GM20431 (cell line): Measurements from ENCODE around the gene BBX.

Experiments
- in situ Hi-C: fragments of 300-500 bp; cut with MseI, MboI; formaldehyde crosslinking; loops from one replicate; pipeline ENCODE4 v1.15.0; 2020; ENCODE audit warnings: low sequenced_read_pairs; ENCODE audit not compliant: unreplicated experiment

The BBX gene

GRCh38 chr3:107596639-107597038, 73.9 kb downstream of the BBX start:
- in situ Hi-C loops: no loop called here

- in situ Hi-C loops: no loop called here
Measured at GRCh38 chr3:107598926-107599771, 76.4 kb downstream of the BBX start.

- in situ Hi-C loops: no loop called here
Measured at GRCh38 chr3:107599772-107600145, 77.0 kb downstream of the BBX start.

GRCh38 chr3:107600780-107601179, 78.0 kb downstream of the BBX start:
- in situ Hi-C loops: no loop called here

GRCh38 chr3:107604057-107604822, 81.5 kb downstream of the BBX start:
- in situ Hi-C loops: no loop called here

- in situ Hi-C loops: no loop called here
Measured at GRCh38 chr3:107611775-107612469, 89.2 kb downstream of the BBX start.

- in situ Hi-C loops: no loop called here
Measured at GRCh38 chr3:107612664-107613084, 89.9 kb downstream of the BBX start.

- in situ Hi-C loops: no loop called here
Measured at GRCh38 chr3:107619549-107619948, 96.8 kb downstream of the BBX start.

- in situ Hi-C loops: no loop called here
Measured at GRCh38 chr3:107620534-107620933, 97.8 kb downstream of the BBX start.

- in situ Hi-C loops: no loop called here
Measured at GRCh38 chr3:107621465-107621864, 98.7 kb downstream of the BBX start.

GRCh38 chr3:107627962-107628542, 105.3 kb downstream of the BBX start:
- in situ Hi-C loops: no loop called here

GRCh38 chr3:107629566-107629965, 106.8 kb downstream of the BBX start:
- in situ Hi-C loops: no loop called here

- in situ Hi-C loops: no loop called here
Measured at GRCh38 chr3:107630779-107631178, 108.0 kb downstream of the BBX start.

GRCh38 chr3:107632576-107632975, 109.8 kb downstream of the BBX start:
- in situ Hi-C loops: no loop called here

- in situ Hi-C loops: no loop called here
Measured at GRCh38 chr3:107633327-107634098, 110.8 kb downstream of the BBX start.

- in situ Hi-C loops: no loop called here
Measured at GRCh38 chr3:107634099-107634489, 111.3 kb downstream of the BBX start.

- in situ Hi-C loops: no loop called here
Measured at GRCh38 chr3:107637416-107638183, 114.8 kb downstream of the BBX start.

GRCh38 chr3:107641572-107642307, 119.0 kb downstream of the BBX start:
- in situ Hi-C loops: no loop called here
